ENCODE measurements around the gene GABARAPL2.
"Not testable (repeated sequence)": the region's sequence is repeated elsewhere in the genome, so short reads cannot be mapped to it uniquely, and the experiment has no call there.

Gene GABARAPL2

DNA sequence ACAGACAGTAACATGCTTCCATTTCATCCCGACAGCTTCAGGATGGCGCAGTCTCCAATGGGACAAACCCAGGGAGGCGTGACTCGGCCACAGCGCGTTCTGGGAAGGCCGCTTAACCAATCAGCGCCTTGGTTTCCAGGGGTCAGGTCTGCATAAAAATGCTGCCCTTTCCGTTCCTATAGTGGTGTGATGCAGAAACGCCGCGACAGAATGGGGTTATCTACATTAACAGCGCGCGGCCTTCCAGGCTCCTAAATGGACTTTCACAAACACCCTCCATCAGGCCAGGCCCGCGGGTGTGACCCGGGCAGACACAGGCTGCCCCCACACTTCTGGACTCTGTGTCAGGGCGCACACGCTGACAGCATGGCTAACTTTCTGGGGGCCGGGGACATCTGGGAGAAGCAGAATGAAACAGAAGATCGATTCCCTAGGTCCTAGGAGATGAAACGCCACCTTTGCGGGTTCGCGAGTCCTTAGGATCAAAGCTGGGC is 10.9 kb upstream of the GABARAPL2 start:
- FAIRE-seq: peak; percentile 53

DNA sequence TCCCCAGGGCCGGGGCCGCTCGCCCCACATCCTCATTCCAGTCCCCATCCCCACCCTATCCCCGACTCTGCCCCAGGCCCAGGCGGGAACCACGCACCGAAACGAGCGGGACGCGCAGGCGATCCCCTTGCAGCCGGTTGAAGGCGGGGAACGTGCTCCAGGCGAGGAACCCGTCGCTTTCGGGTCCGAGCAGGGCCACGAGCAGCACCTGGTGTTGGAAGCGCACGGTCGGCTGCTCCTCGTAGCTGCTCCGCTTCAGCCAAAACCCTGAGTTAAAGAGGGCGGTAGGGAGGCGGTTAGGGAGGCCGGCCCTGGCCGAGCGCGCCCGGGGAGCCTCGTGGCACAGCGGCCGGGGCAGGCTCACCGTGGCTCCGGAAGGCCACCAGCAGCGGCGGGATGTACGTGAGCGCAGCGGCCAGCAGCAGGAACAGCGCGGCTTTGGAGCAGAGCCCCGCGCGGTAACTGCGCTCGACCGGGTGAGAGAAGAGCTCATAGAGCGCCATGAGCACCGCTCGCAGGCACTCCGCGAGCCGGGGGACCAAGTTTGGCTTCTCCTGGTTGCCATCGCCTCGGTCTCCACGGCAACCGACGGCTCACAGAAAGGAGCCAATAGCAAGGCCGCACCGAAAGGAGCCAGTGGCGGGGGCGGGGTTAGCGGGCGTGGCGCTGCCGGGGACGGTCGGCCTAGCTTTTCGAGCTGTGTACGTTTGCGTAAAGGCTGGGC is 10.3 kb upstream of the GABARAPL2 start, which contains the start of gene TMEM231:
TMEM231 (minus strand) TSS at position 546 of the 724 bp plus-strand sequence; CDS start at position 503, 43 bp downstream.
- peak; percentile 78 for FAIRE-seq

DNA sequence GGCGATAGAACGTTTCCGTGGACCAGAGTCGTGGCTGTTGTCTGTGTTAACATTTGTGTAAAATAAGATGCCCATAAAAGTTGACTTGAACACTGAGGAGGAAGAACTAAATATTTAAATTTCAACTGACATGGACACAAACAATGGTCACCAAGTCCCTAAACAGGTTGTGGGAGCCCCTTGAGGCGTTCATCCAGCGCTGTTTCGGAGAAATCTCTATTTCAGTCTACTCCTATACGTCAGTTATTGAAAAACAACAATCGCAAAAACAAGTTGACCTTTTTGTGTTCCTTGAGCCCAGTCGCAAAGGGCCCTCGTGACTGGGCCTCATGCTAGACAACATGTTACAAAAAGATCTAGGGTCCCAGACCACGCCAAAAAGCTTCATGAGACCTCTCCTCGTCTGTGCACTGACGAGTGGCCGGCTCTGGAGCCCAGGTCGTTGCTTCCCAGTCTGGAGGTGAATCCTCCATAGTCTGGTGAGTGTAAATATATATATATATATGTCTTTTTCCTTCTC is 9.7 kb upstream of the GABARAPL2 start:
- no peak for FAIRE-seq

DNA sequence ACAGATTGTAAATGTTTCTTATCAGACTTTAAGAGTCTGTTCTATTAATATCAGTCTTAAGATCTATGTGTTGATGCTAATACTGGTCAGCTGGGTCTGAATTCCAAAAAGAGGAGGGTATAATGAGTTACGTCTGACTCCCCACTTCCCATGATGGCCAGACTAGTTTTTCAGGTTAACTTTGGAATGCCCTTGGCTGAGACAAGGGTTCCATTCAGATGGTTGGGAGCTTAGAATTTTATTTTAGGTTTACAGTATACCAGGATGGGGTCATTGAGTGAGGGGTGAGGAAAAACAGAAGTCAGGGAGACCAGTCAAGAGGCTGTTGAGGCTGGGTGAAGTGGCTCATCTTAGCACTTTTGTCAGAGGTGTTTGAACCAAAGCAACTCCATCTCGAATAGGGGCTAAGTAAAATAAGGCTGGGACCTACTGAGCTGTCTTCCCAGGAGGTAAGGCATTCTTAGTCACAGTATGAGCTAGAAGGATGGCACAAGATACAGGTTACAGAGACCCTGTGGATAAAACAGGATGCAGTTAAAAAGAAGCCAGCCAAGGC is 7.3 kb upstream of the GABARAPL2 start:
- no peak for FAIRE-seq

DNA sequence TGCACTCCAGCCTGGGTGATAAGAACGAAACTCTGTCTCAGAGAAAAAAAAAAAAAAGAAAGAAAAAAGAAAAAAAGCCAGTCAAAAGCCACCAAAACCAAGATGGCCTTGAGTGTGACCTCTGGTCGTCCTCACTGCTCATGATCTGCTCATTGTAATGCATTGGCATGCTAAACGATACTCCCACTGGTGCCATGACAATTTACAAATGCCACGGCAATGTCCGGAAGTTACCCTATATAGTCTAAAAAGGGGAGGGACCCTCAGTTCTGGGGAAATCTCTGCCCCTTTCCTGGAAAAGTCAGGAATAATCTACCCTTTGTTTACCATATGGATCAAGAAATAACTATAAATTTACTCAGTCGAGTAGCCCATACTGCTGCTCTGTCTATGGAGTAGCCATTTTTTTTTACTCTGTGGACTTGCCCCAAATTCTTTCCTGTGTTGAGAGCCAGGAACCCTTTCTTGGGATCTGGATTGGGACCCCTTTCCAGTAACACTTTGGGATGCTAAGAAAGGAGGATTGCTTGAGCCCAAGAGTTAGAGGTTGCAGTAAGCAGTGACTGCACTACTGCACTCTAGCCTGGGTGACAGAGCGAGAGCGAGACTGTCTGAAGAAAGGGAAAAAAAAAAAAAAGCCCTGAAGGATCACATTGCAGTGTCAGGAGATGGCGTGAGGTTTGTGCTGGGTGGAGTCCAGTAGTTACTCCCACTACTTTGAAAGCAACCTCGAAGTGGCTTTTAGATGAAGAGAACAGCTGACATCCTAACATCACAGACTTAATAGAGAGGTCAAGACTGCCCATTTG is 6.4 kb upstream of the GABARAPL2 start:
- FAIRE-seq: no peak

DNA sequence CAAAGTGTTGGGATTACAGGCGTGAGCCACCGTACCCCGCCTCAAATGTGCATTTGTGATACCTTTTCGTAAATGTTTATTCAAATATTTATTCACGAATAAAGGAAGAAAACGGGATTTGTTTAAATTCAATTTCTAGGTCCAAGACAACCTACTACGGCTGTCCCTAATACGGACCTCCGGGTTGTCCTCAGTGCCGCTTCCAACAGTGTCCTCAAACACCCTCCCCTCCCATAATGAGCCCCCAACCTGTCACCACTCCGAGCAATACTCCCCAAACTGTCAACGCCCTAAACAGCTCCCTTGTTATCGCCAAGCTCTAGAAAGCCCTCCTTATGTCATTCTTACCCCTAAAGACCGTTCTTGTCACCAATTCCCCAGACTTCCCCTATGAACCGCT is 539 bp upstream of the GABARAPL2 start:
- no peak for FAIRE-seq

DNA sequence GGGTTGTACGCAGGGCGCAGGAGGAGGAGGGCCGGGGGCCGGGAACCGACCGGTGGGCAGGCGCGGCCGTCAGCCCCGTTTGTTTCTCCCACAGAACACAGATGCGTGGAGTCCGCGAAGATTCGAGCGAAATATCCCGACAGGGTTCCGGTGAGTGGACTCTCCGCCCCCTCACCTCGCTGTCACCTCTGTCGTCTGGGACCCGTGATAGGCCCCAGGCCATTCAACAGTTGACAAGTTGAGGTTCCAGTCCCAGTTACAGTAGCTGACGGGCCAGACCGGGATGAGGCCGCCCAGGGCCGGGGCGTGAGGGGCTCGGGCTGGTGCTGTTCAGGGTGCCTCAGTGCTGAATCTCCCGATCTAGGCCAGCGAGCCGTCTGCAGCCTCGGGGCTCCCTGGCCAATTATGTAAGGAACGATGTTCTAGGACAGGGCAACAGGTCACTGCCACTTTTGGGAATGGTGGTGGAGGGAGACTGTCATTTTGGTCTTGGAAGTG is 628 bp downstream of the GABARAPL2 start:
- FAIRE-seq: no peak

DNA sequence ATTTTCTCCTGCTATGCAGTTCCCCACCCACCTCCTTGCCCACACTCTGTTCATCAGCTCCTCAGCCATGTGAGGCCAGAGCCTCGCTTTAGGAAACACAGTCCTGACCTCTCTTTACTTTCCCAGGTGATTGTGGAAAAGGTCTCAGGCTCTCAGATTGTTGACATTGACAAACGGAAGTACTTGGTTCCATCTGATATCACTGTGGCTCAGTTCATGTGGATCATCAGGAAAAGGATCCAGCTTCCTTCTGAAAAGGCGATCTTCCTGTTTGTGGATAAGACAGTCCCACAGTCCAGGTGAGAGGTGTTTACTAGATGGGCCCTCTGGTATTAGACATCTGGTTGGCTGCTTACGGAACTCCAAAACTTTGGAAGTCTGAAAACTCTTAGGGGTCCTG is 1.7 kb downstream of the GABARAPL2 start:
- FAIRE-seq: no peak

DNA sequence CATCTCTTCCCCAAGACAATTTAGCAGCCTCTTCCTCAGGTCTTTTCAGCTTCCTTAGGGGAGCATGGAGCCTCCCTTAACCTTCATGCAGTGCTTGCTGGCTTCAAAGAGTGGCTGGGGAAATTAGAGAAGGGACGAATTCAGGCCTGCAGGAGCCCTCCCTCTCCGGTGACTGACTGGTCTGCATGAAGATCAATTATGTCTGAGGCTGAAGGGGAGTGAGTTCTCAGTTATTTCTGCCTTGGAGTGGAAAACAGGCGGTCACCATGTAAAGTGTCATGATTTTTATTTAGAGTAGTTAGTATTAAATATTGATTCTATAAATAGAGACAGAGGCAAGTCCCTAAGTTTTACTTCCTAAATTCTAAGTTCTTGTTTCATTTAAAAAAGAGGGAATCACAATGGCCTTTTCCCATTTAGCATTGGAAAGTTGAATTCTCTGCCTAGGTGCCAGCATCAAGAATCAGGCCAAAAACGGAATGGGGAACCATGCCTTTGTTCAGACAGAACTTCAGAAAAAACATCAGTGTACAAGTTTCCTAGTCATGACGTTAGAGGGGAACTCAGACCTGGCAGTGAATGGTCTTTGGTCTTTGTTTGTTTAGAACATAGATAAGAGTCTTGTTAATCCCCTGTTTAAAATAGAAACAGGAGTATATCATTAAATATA is 4.4 kb downstream of the GABARAPL2 start:
- FAIRE-seq: no peak

DNA sequence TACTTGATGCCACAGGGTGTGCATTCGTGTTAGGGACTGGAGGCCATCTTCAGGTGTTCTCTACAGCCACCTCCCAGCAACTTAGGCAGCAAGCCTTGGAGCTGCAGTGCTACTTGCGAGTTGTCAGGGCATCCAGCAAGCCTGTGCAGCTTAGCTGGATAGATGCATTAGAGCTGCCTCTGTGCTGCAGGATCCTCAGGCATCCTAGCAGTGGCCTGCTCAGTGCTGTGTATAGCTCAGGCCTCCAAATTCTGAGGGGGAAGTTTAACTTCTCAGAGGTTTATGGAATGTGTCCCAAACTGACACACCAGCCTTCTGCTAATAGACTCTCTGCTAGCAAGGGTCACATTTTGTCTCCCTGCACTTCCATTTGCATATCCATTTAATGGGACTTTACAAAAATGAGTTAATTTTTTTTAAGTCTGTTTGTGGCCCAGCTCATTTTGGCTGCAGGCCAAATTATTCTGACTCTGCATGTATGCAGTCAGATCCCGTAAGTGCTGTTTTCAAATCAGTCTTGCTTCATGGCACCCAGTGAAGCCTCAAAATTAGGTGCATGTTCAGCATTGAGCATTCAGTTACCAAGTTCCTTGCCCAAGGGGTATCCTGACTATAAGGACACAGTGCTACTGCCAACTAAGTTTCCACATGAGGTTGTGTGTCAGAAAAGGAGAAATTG is 6.8 kb downstream of the GABARAPL2 start:
- FAIRE-seq: no peak

DNA sequence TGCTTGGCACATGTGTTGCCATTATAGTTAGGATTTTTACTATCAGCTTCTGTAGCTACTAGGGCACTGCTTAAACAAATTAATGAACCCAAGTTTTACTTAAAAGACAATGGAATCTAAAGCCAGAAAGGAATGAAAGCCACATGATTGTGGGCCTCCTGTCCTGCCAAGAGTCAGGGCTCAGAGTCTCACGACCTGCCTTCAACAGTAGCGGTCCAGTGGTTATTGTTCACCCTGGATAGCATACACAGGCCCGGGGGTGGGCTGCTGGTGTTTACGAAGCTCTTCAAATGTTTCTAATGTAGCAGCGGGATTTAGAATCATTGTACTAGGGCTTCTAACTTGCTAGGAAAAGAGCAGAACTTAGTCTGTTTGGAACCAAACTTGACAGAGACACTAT is 7.8 kb downstream of the GABARAPL2 start:
- FAIRE-seq: no peak

DNA sequence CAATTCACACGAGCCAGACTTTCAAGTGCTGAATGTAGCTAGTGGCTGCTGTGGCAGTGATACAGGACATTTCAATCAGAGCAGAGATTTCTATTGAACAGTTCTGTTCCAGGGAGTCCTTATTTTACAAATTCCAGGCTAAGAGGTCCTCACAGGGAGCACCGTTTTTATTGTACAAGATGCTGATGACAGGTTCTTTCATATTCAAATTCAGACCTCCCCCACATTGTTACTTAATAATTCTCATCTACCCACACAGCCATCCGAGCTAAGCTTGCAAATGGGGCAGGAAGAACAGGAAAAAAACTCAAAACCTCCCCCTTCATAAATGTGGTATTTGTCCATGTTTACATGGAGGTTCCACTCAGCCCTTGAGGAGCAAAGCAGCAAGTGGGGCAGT is 9.8 kb downstream of the GABARAPL2 start:
- FAIRE-seq: no peak

DNA sequence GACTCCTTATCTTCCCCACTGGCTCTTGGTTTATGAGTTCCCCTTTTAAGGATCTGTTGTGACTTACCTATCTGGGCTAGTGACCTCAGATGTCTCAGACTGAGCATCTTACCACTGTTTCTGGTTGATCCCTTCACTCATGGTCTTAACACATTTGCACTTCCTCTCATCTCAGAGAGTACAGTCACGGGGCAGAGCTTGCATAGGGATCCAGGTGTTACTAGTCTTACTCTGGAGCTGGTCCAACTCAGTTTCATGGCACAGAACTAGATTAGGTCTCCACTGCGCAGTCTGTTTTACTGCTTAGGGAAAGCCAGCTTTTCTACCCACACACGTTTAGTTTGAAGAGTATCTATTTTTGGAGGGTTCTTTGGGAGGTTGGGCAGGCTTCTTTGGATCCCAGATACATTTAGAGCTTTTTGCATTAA is 10.2 kb downstream of the GABARAPL2 start:
- no peak for FAIRE-seq

DNA sequence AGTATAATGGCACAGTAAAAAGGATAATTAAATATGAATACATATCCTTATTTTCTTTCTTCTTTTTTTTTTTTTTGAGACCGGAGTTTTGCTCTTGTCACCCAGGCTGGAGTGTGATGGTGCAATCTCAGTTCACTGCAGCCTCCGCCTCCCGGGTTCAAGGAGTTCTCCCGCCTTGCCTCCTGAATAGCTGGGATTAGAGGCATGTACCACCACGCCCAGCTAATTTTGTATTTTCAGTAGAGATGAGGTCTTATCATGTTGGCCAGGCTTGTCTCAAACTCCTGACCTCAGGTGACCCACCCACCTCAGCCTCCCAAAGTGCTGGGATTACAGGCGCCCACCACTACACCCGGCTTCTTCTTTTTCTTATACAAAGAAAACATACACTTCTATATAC is 12.0 kb downstream of the GABARAPL2 start:
- no peak for FAIRE-seq

DNA sequence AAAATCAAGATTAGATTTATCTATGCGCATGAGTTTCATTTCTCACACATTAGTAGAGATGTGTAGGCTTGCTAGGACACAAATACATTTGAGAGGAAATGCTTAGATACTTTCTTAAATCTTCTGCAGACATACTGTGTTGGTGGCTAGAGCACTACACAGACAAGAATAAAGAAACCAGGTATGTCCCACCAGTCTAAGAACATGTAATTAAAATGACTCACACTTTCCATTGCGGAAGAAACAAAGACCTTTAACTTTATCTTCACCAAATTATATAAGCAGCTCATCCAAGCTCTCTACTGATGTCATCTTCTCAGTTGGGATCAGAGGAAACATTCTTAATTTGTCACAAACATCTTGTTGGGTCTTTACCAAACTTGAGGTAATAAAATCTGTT is 12.5 kb downstream of the GABARAPL2 start:
- FAIRE-seq: no peak

DNA sequence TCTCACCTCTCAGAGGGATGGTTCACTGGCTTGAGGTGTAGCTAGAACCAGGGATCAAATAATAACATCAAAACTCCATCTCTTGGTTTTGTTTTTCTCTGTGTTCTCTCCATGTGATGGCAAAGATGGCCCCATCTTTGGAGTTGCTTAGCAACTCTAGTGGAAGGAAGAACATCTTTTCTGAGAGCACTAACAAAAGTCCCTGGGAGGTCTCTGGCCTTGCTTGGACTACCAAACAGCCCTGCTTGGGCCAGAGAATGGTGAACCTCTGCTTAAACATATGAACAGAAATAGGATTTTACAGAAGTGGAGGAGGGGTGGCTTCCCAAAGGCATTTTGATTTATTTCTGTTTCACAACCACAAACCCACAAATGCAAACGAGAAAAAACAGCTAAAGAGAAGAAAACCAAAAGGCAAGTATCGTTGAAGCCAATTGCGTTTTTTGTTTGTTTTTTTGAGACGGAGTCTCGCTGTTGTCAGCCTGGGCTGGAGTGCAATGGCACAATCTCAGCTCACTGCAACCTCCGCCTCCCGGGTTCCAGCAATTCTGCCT is 13.2 kb downstream of the GABARAPL2 start:
- no peak for FAIRE-seq

DNA sequence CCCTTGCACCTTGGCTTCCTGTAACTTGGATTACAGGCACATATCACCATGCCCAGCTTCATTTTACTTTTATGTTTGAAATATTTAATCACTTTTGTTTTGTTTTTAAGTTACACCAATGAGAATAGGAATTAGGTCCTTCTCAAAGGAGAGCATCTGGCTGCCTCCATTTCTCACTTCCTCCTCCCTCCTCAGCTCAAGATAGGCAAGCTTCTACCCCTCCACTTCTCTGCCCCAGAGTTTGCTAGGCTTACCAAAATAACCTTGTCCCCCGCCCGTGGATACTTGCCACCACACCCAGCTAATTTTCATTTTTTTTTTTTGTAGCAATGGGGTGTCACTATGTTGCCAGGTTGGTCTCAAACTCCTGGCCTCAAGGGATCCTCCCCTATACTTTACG is 17.9 kb downstream of the GABARAPL2 start:
- no peak for FAIRE-seq

DNA sequence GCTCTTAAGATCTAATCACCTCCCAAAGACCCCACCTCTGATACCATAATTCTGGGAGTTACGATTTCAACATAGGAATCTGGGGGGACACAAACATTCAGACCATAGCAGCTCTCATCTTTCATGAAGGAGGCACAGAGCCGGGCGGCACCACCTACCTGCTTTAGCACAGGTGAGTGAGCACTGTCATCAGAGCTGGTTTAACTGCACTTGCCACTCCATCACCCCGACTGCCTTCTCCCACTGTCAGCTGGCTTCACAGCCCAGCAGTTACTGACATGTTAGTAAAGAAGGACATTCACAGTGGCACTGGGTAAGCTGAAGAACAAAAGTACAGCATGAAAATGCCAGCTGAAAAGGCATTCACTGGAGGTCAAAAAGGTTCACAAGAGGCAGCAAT is 22.5 kb downstream of the GABARAPL2 start:
- no peak for FAIRE-seq

DNA sequence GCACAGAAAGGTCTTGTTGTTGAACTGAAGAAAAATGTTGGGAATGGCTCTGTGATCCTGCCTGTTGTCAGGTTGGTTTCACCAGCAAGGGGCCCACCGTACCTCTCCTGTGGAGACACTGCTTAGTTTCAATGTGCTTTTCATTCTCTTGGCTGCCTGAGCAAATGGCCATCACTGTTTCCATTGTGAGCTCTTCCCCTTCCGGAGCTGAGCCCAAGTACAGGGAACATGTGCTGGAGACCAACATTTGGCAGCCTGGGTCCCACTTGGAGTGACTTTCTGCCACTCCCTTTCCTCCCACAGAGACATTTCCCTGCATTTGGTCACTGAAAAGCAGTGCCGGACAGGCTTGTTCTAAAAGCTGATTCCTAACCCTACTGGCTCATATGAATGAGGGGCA is 23.1 kb downstream of the GABARAPL2 start:
- no peak for FAIRE-seq

DNA sequence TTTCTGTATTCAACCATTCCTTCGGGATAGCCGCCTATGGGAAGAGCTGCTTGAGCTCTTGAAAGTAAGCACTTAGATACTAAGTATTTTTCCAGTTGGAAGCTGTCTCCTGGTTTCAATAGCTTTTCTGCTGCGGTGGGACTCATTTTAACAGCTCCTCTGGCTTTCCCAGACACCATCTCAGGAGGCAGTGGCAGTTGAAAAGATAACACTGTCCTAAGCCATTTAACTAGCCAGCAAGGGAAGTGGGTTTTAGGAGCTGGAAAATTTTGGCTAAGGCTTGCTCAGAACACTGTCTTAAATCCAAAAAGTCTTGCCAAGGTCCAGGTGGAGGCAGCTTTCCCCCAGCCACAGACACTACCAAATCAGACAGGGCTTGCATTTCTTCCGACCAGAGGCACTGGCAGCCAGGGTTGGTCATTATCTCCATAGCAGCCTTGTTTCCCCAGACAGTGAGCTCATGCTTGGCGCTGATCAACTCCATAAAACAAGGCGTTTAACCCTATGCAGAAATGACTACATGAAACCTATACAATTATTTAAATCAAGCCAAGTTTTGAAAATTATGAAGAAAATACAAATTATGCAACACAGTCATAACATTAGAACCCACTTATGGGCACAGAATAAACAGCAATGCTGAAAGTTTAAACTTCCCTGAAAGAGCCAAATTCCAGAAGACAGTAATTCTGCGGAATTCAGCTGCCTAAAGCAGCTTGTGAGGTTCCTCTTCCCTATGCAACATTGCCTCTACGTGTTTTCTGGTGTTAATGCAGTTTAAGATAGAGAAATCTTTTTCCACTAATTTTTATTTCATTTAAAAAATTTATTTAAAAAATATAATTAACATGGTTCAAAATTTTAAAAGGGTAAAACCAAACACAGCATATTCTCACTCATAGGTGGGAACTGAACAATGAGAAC is 25.0 kb downstream of the GABARAPL2 start:
- no peak for FAIRE-seq

DNA sequence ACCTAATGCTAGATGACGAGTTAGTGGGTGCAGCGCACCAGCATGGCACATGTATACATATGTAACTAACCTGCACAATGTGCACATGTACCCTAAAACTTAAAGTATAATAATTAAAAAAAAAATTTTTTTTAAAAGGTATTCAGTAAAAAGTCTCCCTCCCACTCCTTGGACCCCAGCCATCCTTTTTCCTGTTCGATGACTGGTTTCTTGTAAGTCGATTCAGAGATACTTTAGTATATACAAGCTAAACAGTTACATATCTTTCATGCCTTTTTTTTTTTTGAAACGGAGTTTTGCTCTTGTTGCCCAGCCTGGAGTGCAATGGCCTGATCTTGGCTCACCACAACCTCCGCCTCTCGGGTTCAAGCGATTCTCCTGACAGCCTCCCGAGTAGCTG is 25.7 kb downstream of the GABARAPL2 start:
- FAIRE-seq: not testable (repeated sequence)
